ENCODE results near the gene HYOU1. TPM values are rescaled to one million over a fixed set of nuclear protein-coding genes. Genes with fewer than 3 reads are reported as not detected.
A peak's percentile ranks its signal among the peaks of the same experiment; 100 is the strongest.

The HYOU1 gene
- total and polyA plus RNA-seq, 2 experiments from 2014 or later: 48.2 to 229 TPM

DNA sequence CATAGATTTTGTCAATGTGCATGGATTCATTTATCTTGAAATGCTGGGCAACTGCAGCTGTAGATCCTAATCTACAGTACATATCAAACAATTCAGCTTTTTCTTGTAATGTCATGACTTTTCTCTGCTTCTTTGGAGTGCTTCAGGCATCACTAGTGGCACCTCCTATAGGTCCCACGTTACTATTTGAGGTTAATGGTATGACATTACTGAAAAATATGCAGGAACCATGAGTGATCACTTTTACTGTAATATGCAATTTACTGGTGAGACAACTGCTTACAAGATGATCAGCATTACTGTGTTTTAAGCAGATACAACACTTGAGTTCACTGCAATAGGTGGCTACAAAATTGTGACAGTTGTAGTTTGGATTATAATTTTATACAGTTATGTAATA is 56.1 kb downstream of the HYOU1 start (continued):
- no peak for TF ChIP-seq ZNF462 (CRISPR knock-in tag; IDR thresholded peaks at IDR 0.05)
- TF ChIP-seq POLR2AphosphoS5 (IDR thresholded peaks at IDR 0.05; ENCODE audit: low read depth): no peak
- no peak for TF ChIP-seq REST (IDR thresholded peaks at IDR 0.05; ENCODE audit: unreplicated experiment)
- no peak for TF ChIP-seq JUNB (IDR thresholded peaks at IDR 0.05; ENCODE audit: unreplicated experiment)

- H3K36me3 Mint-ChIP-seq (ENCODE audit: low read depth): peaks cover 65% of the 10 kb centered on the region
- H3K4me1 Mint-ChIP-seq: peaks cover 21% of the 10 kb centered on the region
- H3K4me3 Mint-ChIP-seq: peak overlapping the region; percentile 100
- peak overlapping the region; percentile 97 for H3K4me2 ChIP-seq
- peaks cover 22% of the 10 kb centered on the region for H3K36me3 ChIP-seq (ENCODE audit: insufficient read depth)
- H3K4me3 ChIP-seq: peak overlapping the region; percentile 98
- peaks cover 16% of the 10 kb centered on the region; the same call in 1 of the 2 replicates for H3K4me1 ChIP-seq (ENCODE audit: insufficient read depth)
- 0 out of 2 replicates have a peak, but pooled peaks cover 4% of the 10 kb centered on the region for H3K9me2 ChIP-seq (ENCODE audit: insufficient read depth)
- 0 out of 2 replicates have a peak, but pooled peaks cover 5% of the 10 kb centered on the region for H3F3A ChIP-seq (replicated peaks; ENCODE audit: low read depth)
- 0 out of 2 replicates have a peak, but pooled peaks cover 8% of the 10 kb centered on the region for H4K20me1 ChIP-seq (replicated peaks; ENCODE audit: insufficient read depth)
- DNase-seq (ENCODE audit: low spot score) (peak; percentile 72), ATAC-seq (peak; percentile 13)
- peak overlapping the region; percentile 65; the same call in 1 of the 2 replicates for H3K27ac ChIP-seq (ENCODE audit: low read depth)
- no peaks in the 10 kb centered on the region for H3K9me3 Mint-ChIP-seq
- TF ChIP-seq EZH2phosphoT487 (IDR thresholded peaks at IDR 0.05; ENCODE audit: unreplicated experiment) (no peak), REST (IDR thresholded peaks at IDR 0.05; ENCODE audit: unreplicated experiment) (no peak), ETS1 (IDR thresholded peaks at IDR 0.05) (no peak)
- H3K27me3 Mint-ChIP-seq (ENCODE audit: insufficient read depth, low read depth, poor library complexity): peaks cover 4% of the 10 kb centered on the region
- H3K79me2 ChIP-seq (replicated peaks; ENCODE audit: insufficient read depth): peaks cover 58% of the 10 kb centered on the region
- H3K27me3 ChIP-seq (ENCODE audit: insufficient read depth): no peaks in the 10 kb centered on the region
- peak overlapping the region; percentile 98 for H3K27ac Mint-ChIP-seq
- H2AFZ ChIP-seq: no peak overlapping the region
Observed at GRCh38 chr11:118998822-118999221, 58.2 kb downstream of the HYOU1 start.
